ENCODE measurements around the gene SCAMP2. TPM values are rescaled to one million over a fixed set of nuclear protein-coding genes. Genes with fewer than 3 reads are reported as not detected.

The SCAMP2 gene
- total RNA-seq, 1 experiment from 2014 or later, result 55.8 TPM

GRCh38 chr15:74870436-74871215 is 2.5 kb downstream of the SCAMP2 start:
- no peak overlapping the region for H3K27ac ChIP-seq (ENCODE audit: low read depth, low read length)
- TF ChIP-seq JUND (IDR thresholded peaks at IDR 0.05) (no peak), ATF3 (IDR thresholded peaks at IDR 0.05) (no peak), ZBTB33 (IDR thresholded peaks at IDR 0.05; ENCODE audit: extremely low read depth, insufficient replicate concordance, low read length) (no peak), SIN3A (IDR thresholded peaks at IDR 0.05; ENCODE audit: low read depth) (no peak), REST (IDR thresholded peaks at IDR 0.05; ENCODE audit: low read depth) (no peak), ELF1 (IDR thresholded peaks at IDR 0.05; ENCODE audit: borderline replicate concordance, low read depth) (no peak), ZFX (IDR thresholded peaks at IDR 0.05) (no peak), TCF7L2 (IDR thresholded peaks at IDR 0.05; ENCODE audit: borderline replicate concordance, extremely low read depth, insufficient read depth, insufficient read length) (no peak), POLR2A (IDR thresholded peaks at IDR 0.05; ENCODE audit: borderline replicate concordance, extremely low read depth, insufficient read depth, insufficient read length) (no peak), EZH2phosphoT487 (IDR thresholded peaks at IDR 0.05; ENCODE audit: borderline replicate concordance) (no peak), FOSL1 (IDR thresholded peaks at IDR 0.05; ENCODE audit: low read depth) (no peak), SRF (IDR thresholded peaks at IDR 0.05; ENCODE audit: low read depth) (no peak), RAD21 (IDR thresholded peaks at IDR 0.05; ENCODE audit: low read depth) (no peak), CBX3 (IDR thresholded peaks at IDR 0.05; ENCODE audit: low read depth) (no peak), POLR2AphosphoS5 (IDR thresholded peaks at IDR 0.05; ENCODE audit: low read depth, low read length) (no peak)
- no peaks in the 10 kb centered on the region for H4K20me1 ChIP-seq (ENCODE audit: insufficient read depth)
- DNase-seq (ENCODE audit: low read depth, low spot score), result no peak
- BruUV-seq (replicated peaks), result no TSS peak
- no peak overlapping the region for H3K4me2 ChIP-seq (ENCODE audit: low read length)
- ChIA-PET RAD21 (ENCODE audit: low non-redundant PET in 1 of 2, low total read pairs in 2 of 2, uncharacterized antibody in 2 of 2, unreplicated experiment in 2 of 2) (no interaction called here), POLR2A (interaction anchor here (0.7 kb wide), 1 partner anchor 8 kb away, joined by 3 read pairs; no protein-coding TSS in a partner anchor), CTCF (no interaction called here)
- peaks cover 70% of the 10 kb centered on the region for H3K79me2 ChIP-seq (ENCODE audit: insufficient read depth, low read length)
- no peak overlapping the region for H2AFZ ChIP-seq (ENCODE audit: low read depth, low read length, poor library complexity, severe bottlenecking)
- no peak for ATAC-seq
- H3K9me2 ChIP-seq (ENCODE audit: insufficient read depth), result no peaks in the 10 kb centered on the region
- H3K4me3 ChIP-seq (replicated peaks in 1 of 2; ENCODE audit: low read depth in 1 of 2, low read length in 2 of 2), result no peak overlapping the region
- H3K27me3 ChIP-seq (ENCODE audit: insufficient read depth, low read length), result no peaks in the 10 kb centered on the region
- H3K4me1 ChIP-seq (ENCODE audit: control insufficient read depth in 1 of 2, insufficient read depth in 2 of 2, low read length in 2 of 2), result peaks cover 10 to 49% of the 10 kb centered on the region in 2 experiments
- H3K9me3 ChIP-seq (ENCODE audit: control insufficient read depth in 1 of 2, insufficient read depth in 1 of 2, low read depth in 1 of 2, low read length in 2 of 2), result no peaks in the 10 kb centered on the region
- H3K36me3 ChIP-seq (ENCODE audit: control insufficient read depth in 1 of 2, insufficient read depth in 2 of 2, low read length in 2 of 2), result peaks cover 0 to 8% of the 10 kb centered on the region in 2 experiments; a peak in 1 of 4 replicates
- no peak overlapping the region for H3K9ac ChIP-seq (ENCODE audit: low read length)
- intact Hi-C loops (cut with micrococcal nuclease), result no loop called here

All from HCT116 (cell line).